Activated CD8-positive, alpha-beta memory T cell treated with anti-CD3 and anti-CD28 coated beads, Interleukin-2, amount 50 U/mL, for 1 hour (primary cell): ENCODE data around the gene MPEG1.

Source experiments
- DNase-seq: peaks from one replicate; pipeline ENCODE4 v3.0.0-alpha.2; 2020; ENCODE audit errors: extremely low read depth

Gene MPEG1

GRCh38 chr11:59171508-59172322 lies 41.0 kb downstream of the MPEG1 start, which contains the start of gene DTX4:
Gene DTX4 (plus strand): TSS chr11:59172132. CDS start chr11:59172596, 464 bp downstream.
- DNase-seq, result peak; percentile 74

DNA sequence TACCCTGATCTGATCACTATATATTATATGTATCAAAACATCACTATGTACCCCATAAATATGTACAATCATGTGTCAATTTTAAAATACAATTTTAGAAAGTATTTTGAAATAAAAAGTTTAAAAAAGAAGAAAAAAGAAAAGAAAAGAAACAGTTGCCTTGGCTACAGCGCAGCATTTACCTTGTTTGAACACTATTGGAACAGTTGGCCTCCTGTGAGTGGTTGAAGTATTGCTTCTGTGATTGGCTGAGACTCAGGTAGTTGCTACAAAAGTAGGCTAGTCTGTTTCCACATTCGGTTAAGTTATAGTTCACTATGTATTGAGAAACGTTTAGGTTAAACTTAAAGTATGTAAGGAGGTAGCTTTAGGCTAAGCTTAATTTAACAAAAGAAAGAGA lies 48.7 kb downstream of the MPEG1 start:
- no peak for DNase-seq
